GM12878 (cell line): ENCODE data around the gene ABHD1. TPM values are rescaled to one million over a fixed set of nuclear protein-coding genes. Genes with fewer than 3 reads are reported as not detected.

ENCODE experiments used
- ATAC-seq: fragments of 200-7000 bp; cut with Tn5 transposase; 3 replicates; pipeline ENCODE4 v1.9.1; 2020; ENCODE audit warnings: mild to moderate bottlenecking, moderate library complexity
- BruUV-seq: library from RNA; stranded (reverse); fragments of 400-500 nt; replicated peaks from 2 replicates; lab custom pipeline; 2021; lab: Mats Ljungman, UMichigan
- CTCF ChIA-PET: fragments of 300-600 bp; sonication (Branson Sonifier 250); formaldehyde crosslinking; extraction: SDS; loops from one replicate; lab custom pipeline; 2021; ENCODE audit warnings: inconsistent platforms; lab: Yijun Ruan, JAX
- POLR2A ChIA-PET: fragments of 350-600 bp; formaldehyde crosslinking; extraction: SDS; loops from one replicate; lab custom pipeline; 2021; ENCODE audit warnings: inconsistent platforms; lab: Charles Lee
- RAD21 ChIA-PET: fragments of 300-600 bp; sonication (Branson Sonifier 250); formaldehyde crosslinking; loops from one replicate; lab custom pipeline; 2023; ENCODE audit warnings: antibody characterized with exemption; ENCODE audit not compliant: unreplicated experiment; lab: Charles Lee
- SMC1A ChIA-PET: fragments of 300-600 bp; sonication (Branson Sonifier 250); formaldehyde crosslinking; loops from one replicate; lab custom pipeline; 2023; ENCODE audit not compliant: unreplicated experiment, uncharacterized antibody; lab: Charles Lee
- DNase-seq: peaks from one replicate; pipeline ENCODE4 v3.0.0-alpha.2; 2011; ENCODE audit warnings: low read depth, low spot score
- FAIRE-seq: peaks from 3 replicates; lab custom pipeline; 2011; peaks lifted over from hg19 to GRCh38; lab: Jason Lieb, UNC
- H2AFZ ChIP-seq: 2 replicates; pipeline ENCODE4 v1.6.0; 2011; ENCODE audit warnings: low read depth, low read length, control low read depth; ENCODE audit not compliant: control insufficient read depth
- H3K27ac ChIP-seq: 2 replicates; pipeline ENCODE4 v1.5.1; 2011; ENCODE audit warnings: control low read depth; ENCODE audit not compliant: control insufficient read depth, insufficient read depth
- H3K27me3 ChIP-seq, 2 experiments: replicated peaks in 1 of 2; 2 replicates each; pipeline versions ENCODE4 v1.6.0 to v1.6.1; 2011; ENCODE audit warnings: low read length in 1 of 2; ENCODE audit not compliant: control insufficient read depth in 2 of 2, insufficient read depth in 2 of 2
- H3K36me3 ChIP-seq, 2 experiments: 2 replicates each; pipeline ENCODE4 v1.5.1; 2011; ENCODE audit warnings: low read length in 1 of 2; ENCODE audit not compliant: control insufficient read depth in 2 of 2, insufficient read depth in 2 of 2
- H3K4me1 ChIP-seq: 2 replicates; pipeline ENCODE4 v1.6.1; 2011; ENCODE audit warnings: mild to moderate bottlenecking, low read length, moderate library complexity, mixed read lengths; ENCODE audit not compliant: control insufficient read depth, insufficient read depth
- H3K4me2 ChIP-seq: 2 replicates; pipeline ENCODE4 v1.6.0; 2011; ENCODE audit warnings: control low read depth; ENCODE audit not compliant: control insufficient read depth, insufficient read depth
- H3K4me3 ChIP-seq: fragments of 200-600 bp; sonication (generic); 2 replicates; pipeline ENCODE4 v1.5.1; 2016
- H3K79me2 ChIP-seq: 2 replicates; pipeline ENCODE4 v1.6.0; 2011; ENCODE audit warnings: low read length; ENCODE audit not compliant: control insufficient read depth, insufficient read depth
- H3K9ac ChIP-seq: 2 replicates; pipeline ENCODE4 v1.8.0; 2011; ENCODE audit warnings: low read length, control low read depth, mixed read lengths; ENCODE audit not compliant: control insufficient read depth, insufficient read depth
- H3K9me3 ChIP-seq: replicated peaks from 3 replicates; pipeline ENCODE4 v1.5.1; 2011; ENCODE audit warnings: mild to moderate bottlenecking, low read length; ENCODE audit not compliant: control insufficient read depth, insufficient read depth
- H4K20me1 ChIP-seq: 2 replicates; pipeline ENCODE4 v1.6.0; 2011; ENCODE audit not compliant: control insufficient read depth, insufficient read depth
- CHD2 ChIP-seq: IDR thresholded peaks from 2 replicates; pipeline ENCODE4 v1.6.1; 2011; ENCODE audit warnings: low read depth, low read length, improper control_type of control experiment, borderline replicate concordance
- CREM ChIP-seq: IDR thresholded peaks from 2 replicates; pipeline ENCODE4 v1.6.1; 2014; ENCODE audit warnings: antibody characterized with exemption, low read depth
- E4F1 ChIP-seq: fragments of 450-650 bp; IDR thresholded peaks from 2 replicates; pipeline ENCODE4 v1.6.1; 2018; ENCODE audit warnings: borderline replicate concordance, mild to moderate bottlenecking; ENCODE audit not compliant: partially characterized antibody
- ESRRA ChIP-seq: IDR thresholded peaks from 2 replicates; pipeline ENCODE4 v1.6.1; 2012; ENCODE audit warnings: mild to moderate bottlenecking, low read length, improper control_type of control experiment
- FOXM1 ChIP-seq: IDR thresholded peaks from 2 replicates; pipeline ENCODE4 v1.6.1; 2012; ENCODE audit warnings: low read depth, mild to moderate bottlenecking, inconsistent platforms, low read length, moderate library complexity
- HDAC2 ChIP-seq: fragments of 200-600 bp; sonication (generic); IDR thresholded peaks from 2 replicates; pipeline ENCODE4 v1.6.1; 2017
- IRF4 ChIP-seq: IDR thresholded peaks from 2 replicates; pipeline ENCODE4 v1.6.1; 2011; ENCODE audit warnings: low read depth, low read length
- JUNB ChIP-seq: IDR thresholded peaks from 2 replicates; pipeline ENCODE4 v1.6.1; 2016; ENCODE audit warnings: antibody characterized with exemption, mild to moderate bottlenecking
- NBN ChIP-seq: fragments of 450-650 bp; IDR thresholded peaks from 2 replicates; pipeline ENCODE4 v1.6.1; 2016
- NR2C2 ChIP-seq: IDR thresholded peaks from 2 replicates; pipeline ENCODE4 v1.6.1; 2011; ENCODE audit warnings: borderline replicate concordance, low read depth; ENCODE audit not compliant: control insufficient read depth, insufficient read length
- RAD51 ChIP-seq: fragments of 450-650 bp; IDR thresholded peaks from 2 replicates; pipeline ENCODE4 v1.6.1; 2016; ENCODE audit warnings: moderate library complexity, mild to moderate bottlenecking, inconsistent platforms
- TARDBP ChIP-seq: IDR thresholded peaks from 2 replicates; pipeline ENCODE4 v1.6.1; 2016; ENCODE audit warnings: borderline replicate concordance
- TBL1XR1 ChIP-seq: IDR thresholded peaks from 2 replicates; pipeline ENCODE4 v1.6.1; 2012; ENCODE audit warnings: low read depth, low read length, improper control_type of control experiment
- TCF3 ChIP-seq: IDR thresholded peaks from 2 replicates; pipeline ENCODE4 v1.6.1; 2012; ENCODE audit warnings: low read depth, mild to moderate bottlenecking, low read length, borderline replicate concordance; ENCODE audit not compliant: insufficient read depth
- ZBED1 ChIP-seq: IDR thresholded peaks from 2 replicates; pipeline ENCODE4 v1.6.1; 2016; ENCODE audit warnings: borderline replicate concordance
- ZBTB40 ChIP-seq: fragments of 450-650 bp; IDR thresholded peaks from 2 replicates; pipeline ENCODE4 v1.6.1; 2016; ENCODE audit warnings: mild to moderate bottlenecking, moderate library complexity, borderline replicate concordance
- WGBS: methylation state at CpG from one replicate; pipeline ENCODE4 v1.1.6; 2016; ENCODE audit warnings: low lambda C conversion rate; ENCODE audit not compliant: insufficient replicate concordance, insufficient coverage; ENCODE audit errors: missing lambda C conversion rate; 5-methylcytosine and 5-hydroxymethylcytosine counted together
- in situ Hi-C: fragments of 300-500 bp; cut with MboI; formaldehyde crosslinking; loops from 9 replicates; pipeline ENCODE4 v1.14.3; 2018; ENCODE audit warnings: mixed read lengths
- intact Hi-C: fragments of 100-400 bp; cut with micrococcal nuclease; formaldehyde crosslinking; loops from one replicate; pipeline ENCODE4 v1.14.2; 2022; ENCODE audit not compliant: unreplicated experiment
- polyA plus RNA-seq, 11 experiments: library from polyadenylated mRNA; depleted of rRNA in 4 of 11; unstranded in 6 of 11; stranded (reverse) in 5 of 11; fragments of >200 nt; fragmentation: Nextera tagmentation in 4 of 11; fragmentation: Illumina TruSeq in 1 of 11; extraction: Ambion mirVana in 4 of 11; extraction: Trizol in 1 of 11; gene quantifications; 1 replicate in 1 of 11; 2 replicates in 10 of 11; pipeline versions ENCODE4 v1.2.1 to v1.2.3, GENCODE V29; 2011 to 2016; ENCODE audit warnings: inconsistent platforms in 2 of 11, missing spikeins in 2 of 11, low read depth in 1 of 11
- total RNA-seq, 4 experiments: library from RNA; depleted of rRNA in 3 of 4; stranded (reverse); fragments of >200 nt in 3 of 4; fragmentation: Illumina TruSeq in 1 of 4; extraction: Trizol in 1 of 4; gene quantifications; 2 replicates each; pipeline versions ENCODE4 v1.2.1 to v1.2.3, GENCODE V29; 2013 to 2021

Gene ABHD1
- total and polyA plus RNA-seq, 10 of the 15 experiments (the other 5 are each of a cell fraction or from before 2014, with no cell fraction given), result 0.04 to 0.35 (median 0.17) TPM; not detected in 2

GRCh38 chr2:27148801-27149439 lies 25.3 kb downstream of the ABHD1 start, which contains the start of gene TCF23:
TSS of gene TCF23 (plus strand) at chr2:27149004. CDS start at chr2:27149134, 130 bp downstream.
- BruUV-seq, result no TSS peak
- POLR2A ChIA-PET, result interaction anchor here (0.5 kb wide), 1 partner anchor 14 kb away, joined by 3 read pairs; the partner anchor contains the start of gene PREB
- intact Hi-C loops, result no loop called here
- in situ Hi-C loops, result no loop called here
- no peaks in the 10 kb centered on the region for H3K79me2 ChIP-seq
- H3K9ac ChIP-seq, result no peak within 1 kb of the TSS
- SMC1A ChIA-PET, result no interaction called here
- no peaks in the 10 kb centered on the region; a peak in 1 of 4 replicates for H3K27me3 ChIP-seq
- no peak within 1 kb of the TSS for H2AFZ ChIP-seq
- RAD21 ChIA-PET, result interaction anchor here (0.8 kb wide), 1 partner anchor 131 kb away, joined by 3 read pairs; no protein-coding TSS in a partner anchor
- 72% methylated on average over 12 of the region's 12 CpGs for WGBS
- H3K4me3 ChIP-seq, result no peak within 1 kb of the TSS
- H3K27ac ChIP-seq, result no peak within 1 kb of the TSS
- no peaks in the 10 kb centered on the region for H3K9me3 ChIP-seq
- no peak for DNase-seq
- no peaks in the 10 kb centered on the region for H4K20me1 ChIP-seq
- CTCF ChIA-PET, result interaction anchor here (1.5 kb wide), 1 partner anchor 19 kb away, joined by 4 read pairs; no protein-coding TSS in a partner anchor
- H3K4me1 ChIP-seq, result no peaks in the 10 kb centered on the region
- no peaks in the 10 kb centered on the region for H3K36me3 ChIP-seq
- no peak for FAIRE-seq
- H3K4me2 ChIP-seq, result no peak within 1 kb of the TSS
- no peak for ATAC-seq
- TF ChIP-seq TARDBP (no peak), NBN (no peak), IRF4 (no peak), FOXM1 (no peak), CREM (no peak), ZBED1 (no peak), CHD2 (no peak), HDAC2 (no peak), ESRRA (no peak), E4F1 (no peak), NR2C2 (no peak), TCF3 (no peak), RAD51 (no peak), ZBTB40 (no peak), TBL1XR1 (no peak), JUNB (no peak)
